ENCODE results near the gene ARHGAP22.

Gene ARHGAP22

DNA sequence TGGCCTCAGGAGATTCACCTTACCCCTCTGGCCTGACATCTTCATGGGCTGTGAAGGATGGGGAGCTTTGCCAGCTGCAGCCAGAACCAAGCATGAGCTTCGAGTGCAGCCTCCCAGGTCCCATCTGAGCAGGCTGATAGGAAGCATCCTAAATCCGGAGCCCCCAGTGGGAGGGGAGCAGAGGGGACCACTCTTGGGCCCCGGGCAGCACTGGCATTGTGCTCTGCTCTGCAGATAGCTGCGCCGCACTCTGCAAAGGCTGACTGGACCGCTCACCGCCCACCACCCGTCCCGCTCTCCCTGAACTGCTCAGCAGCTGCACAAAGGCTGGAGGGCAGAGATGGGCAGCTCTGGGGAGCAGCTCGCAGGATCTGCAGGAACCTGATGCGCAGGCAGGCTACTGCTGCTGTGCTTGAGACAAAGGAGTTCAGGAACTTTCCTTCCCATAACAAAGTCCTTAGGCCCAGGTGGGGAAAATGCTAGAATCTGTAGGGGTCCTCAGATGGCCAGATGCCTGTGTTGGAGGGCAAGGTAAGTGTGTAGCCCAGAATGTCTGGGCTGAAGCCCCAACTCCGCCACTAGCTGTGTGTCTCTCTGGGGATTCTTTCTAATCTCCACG lies 51.8 kb downstream of the ARHGAP22 start:
- DNase-seq (ENCODE audit: low spot score): no peak

DNA sequence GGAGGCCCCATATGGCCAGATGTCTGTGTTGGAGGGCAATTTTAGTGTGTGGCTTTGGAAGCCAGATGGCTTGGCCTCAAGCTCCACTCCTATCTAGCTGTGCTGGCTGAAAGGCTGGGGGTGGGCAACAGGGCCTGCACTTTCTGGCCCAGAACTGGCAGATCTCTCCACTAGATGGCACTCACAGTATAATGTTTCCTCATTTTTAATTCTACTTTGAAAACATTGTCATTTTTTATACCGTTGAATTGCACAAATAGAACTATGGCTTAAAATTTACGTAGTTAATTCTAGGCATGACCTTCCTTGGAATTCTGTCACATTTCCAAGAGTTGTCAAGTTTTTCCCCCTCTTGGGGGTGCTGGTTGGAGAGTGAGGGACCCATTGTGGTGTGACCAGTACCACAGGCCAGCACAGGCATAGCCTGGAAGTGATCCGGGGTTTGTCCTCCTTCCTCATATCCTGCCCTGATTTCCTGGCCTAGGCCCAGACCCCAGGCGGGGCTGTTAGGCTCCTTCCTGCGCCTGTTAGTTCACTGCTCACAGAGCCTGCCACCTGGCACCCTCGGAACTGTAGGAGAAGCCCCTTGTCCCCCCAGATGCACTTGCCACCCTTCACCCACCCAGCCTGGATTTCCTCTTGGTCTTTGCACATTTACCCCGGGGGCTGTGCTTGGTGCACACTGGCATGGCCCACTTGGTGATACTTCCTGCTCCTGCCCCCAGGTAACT lies 52.8 kb downstream of the ARHGAP22 start:
- DNase-seq (ENCODE audit: low spot score): peak; percentile 81

DNA sequence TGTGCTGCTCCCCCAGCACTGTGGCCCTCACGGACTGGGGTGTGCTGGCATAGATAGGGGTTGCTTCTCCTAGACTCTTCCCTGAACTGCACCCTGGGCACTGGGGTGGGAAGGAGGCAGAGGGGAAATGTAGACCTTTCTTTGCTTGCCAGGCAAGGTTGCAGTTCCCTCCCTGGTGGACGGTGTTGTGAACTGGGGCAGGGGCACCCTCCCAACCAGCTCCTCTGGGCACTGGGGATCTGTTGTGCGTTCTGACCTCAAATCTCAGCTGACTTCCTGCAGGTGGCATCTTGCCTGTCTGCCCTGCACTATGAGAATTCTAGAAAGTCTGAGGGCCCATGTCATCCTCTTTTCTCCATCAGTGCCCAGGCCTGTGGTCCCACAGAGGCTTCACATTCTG lies 53.9 kb downstream of the ARHGAP22 start:
- DNase-seq (ENCODE audit: low spot score): no peak

DNA sequence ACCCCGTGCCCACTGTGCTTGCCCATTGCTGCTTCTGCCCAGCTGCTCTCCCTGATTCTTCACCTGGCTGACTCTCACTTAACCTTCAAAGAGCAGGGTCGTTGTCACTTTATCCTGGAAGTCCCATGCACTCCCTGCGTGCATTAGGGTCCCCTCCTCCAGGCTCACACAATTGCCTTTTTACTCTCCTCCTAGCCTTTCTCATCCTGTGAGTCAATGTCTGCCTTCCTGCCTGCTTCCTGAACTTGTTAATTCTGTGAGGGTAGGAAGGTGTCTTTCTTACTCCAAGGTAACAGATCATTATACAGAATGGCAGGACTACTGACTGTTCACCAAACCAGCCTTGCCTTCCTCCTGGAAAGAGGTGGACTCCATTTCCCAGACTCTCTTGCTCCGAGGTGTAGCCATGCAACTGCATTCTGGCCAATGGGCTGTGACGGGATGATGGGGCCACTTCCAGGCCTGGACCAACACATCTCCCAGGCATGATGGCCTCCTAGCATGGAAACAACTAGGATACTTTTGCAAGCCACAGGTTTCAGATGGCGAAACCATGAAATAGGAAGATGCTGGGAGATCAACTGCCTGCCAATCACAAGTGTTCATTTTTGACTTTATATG lies 54.7 kb downstream of the ARHGAP22 start:
- DNase-seq (ENCODE audit: low spot score): no peak

DNA sequence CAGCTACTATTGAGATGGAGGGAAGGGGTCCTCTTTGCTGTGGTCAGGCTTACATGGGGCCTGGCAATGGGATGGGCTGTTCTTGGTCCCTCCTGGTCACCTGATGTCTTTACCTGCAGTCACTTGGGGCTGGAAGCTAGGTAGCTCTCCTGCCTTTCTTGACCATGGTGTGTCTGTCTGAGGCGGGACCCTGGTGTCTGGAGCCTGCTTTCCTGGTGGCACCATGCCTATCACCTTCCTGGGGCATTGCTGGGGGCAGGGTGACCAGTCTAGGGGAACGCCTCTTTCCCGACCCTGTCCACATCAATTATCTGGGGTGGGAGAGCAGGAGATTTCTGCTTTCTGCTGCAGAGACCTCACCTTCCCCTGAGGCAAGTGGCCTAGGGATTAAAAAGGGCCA lies 55.6 kb downstream of the ARHGAP22 start:
- DNase-seq (ENCODE audit: low spot score): no peak

DNA sequence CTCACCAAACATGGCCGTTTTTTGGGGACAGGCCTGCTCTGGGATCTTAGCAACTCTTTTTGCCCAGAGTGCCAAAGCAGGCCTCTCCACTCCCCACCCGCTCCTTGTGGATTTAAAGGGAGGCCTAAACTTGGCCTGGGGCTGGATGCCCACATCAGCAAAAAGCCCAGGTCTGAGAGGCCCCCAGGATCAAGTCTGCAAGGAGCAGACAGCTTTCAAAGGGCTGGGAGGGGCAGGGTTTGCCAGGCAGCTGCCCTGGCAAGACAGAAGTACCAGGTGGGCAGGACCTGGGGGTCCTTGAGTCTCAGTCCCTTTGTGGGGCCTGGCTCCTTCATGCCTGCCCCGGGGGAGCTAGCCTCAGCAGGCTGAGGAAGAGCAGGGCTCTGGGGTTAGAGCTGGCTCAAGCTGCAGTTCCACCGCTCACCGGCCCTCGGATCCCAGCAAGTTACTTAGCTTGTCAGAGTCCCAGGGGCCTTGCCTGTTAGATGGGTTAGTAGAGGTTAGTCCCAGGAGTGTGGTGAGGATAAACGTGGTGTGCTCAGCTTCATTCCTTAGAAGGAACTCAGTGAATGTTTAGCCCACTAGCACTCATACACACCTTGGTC lies 56.2 kb downstream of the ARHGAP22 start:
- DNase-seq (ENCODE audit: low spot score): no peak

DNA sequence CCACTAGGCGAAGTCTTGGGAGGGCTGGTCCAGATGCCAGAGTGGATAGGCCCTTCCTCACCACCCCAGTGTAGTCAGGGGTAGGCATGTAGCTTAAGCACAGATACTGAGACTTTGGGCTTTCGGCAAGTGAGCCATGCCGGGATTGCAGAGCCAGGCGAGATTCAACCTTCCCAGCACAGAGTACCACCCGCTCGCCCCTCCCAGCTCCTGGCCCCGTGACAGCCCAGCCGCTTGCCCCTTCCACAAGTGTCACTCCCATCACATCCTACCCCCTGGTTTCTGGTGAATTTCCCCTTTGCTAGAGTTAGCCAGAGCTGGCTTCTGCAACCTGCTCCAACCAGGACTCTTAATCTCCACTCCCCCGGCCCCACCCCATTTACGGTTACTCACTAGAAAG lies 56.9 kb downstream of the ARHGAP22 start:
- DNase-seq (ENCODE audit: low spot score): no peak

DNA sequence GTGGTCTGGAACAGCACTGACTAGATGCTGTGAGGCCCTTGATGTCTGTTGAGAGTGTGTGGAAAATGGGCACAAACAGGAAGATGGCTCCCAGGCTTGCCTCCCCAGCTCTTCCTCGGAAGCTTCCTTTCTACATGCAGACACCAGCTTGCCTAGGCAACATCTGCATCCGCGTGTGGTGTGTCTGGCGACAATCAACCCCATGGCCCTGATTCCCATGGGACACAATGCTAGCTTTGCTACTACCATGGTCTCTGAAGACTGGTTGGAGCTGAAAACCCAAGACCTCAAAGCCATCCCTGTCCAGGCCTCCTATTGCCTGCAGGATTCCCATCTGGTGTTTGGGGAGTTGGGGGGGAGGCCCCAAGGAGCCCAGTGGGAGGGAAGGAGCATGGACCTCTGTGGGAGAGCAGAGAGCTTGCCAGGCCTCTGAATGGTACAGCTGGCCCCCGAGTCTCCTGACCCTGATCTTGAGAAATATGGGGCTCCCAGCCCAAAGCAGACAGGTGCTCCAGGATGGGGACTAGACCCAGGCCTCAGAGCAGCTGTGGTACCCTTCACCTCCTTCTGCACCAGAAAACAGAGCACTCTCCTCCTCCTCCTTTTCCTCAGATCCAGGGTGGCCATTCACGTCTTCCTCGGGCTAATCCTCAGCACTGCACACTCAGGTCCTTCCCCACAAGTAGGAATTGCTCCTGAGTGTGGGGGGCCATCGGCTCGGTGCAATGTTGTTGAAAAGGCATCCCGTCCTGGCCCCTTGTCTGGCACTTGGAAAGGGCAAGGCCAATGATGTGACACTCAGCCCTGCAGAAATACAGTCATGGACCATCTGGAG lies 57.6 kb downstream of the ARHGAP22 start:
- no peak for DNase-seq (ENCODE audit: low spot score)

DNA sequence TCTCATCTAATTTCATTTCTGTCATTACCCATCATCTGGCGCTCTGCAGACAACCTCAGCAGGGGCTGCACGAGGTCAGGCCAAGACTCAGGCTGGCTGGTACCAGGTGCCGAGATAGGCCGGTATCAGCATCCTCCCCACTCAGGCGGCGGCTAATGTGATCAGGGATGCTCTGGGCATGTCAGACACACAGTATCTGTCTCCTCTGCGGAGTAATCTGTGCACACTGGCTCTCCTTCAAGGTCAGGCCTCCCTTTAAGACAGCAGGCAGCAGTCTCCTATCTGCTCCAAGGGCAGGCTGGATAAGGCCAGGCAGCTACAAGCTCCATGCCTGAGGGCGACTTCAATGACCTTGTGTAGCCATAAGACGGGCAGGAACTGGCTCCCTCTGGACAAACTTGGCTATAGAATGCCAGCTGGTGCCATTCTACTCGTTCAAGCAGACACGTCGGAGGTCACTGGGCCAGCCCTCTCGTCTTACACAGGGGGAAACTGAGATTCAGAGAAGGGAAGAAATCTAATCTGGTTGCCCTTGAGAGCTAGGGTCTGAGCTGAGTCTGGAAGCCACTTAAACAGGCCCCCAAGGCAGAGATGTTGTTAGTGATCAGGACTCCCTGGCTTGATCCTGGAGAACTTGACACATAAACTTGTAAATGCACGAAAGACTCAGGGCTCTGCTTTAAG lies 59.3 kb downstream of the ARHGAP22 start:
- no peak for DNase-seq (ENCODE audit: low spot score)

DNA sequence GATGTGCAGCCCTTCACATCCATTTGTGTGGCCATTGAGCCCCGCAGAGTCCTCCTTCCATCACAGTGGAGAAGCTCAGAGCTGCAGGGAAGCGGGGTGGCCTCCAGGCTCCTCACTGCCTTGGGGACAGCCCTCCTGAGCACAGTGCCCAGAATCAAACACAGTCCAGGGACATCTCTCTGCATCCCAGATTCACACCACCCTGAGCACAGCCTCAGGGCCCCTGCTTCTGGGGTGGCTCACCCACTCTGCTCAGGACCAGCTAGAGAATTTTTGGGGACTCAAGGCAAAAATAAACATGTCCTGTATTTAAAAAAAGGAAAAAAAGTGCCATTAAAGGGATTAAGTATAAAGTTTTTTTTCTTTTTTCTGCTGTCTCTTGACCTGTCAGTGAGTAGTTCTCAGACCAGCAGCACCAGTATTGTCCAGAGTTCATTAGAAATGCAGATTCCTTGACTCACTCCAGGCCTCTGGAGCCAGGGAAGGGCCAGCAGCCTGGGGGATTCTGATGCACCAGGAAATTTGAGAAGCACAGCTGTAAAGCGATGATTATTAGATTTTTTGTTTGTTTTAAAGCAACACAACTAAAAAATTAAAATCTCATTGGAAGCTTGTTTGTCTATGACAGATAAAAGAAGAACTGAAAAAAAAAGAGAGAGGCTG lies 61.6 kb downstream of the ARHGAP22 start:
- DNase-seq (ENCODE audit: low spot score): no peak

DNA sequence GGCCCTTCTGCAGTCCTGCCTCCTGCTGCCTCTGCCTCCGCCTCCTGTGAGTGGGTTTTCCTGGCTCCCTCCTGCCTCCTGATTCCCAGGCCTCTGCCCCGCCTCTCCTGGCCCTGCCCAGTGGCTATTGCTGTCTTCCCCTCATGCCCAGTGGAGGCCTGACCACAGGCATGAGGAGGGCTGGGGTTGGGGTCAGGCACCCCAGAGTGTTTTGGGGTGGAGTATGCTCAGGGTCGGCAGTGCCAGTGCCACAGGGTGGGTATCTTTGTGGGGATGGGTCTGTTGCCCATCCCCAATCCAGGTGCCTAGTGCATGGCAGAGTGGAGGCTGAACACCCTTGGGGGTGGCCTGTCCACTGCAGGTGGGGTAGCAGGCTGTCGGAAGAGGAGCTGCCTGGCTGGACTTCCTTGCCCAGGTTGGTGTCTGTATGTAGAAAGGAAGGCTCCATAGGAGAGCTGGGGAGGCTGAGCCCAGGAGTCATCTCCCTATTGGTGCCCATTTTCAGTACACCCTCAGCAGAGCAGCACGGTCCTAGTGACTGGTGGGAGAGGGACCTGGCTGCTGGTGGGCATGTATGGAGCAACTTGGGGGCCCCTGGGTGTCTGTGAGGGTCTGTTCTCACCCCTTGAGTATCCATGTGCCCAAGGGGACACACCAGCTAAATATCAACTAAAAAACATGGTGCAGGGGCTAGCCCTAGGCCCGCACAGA lies 62.2 kb downstream of the ARHGAP22 start:
- no peak for DNase-seq (ENCODE audit: low spot score)

DNA sequence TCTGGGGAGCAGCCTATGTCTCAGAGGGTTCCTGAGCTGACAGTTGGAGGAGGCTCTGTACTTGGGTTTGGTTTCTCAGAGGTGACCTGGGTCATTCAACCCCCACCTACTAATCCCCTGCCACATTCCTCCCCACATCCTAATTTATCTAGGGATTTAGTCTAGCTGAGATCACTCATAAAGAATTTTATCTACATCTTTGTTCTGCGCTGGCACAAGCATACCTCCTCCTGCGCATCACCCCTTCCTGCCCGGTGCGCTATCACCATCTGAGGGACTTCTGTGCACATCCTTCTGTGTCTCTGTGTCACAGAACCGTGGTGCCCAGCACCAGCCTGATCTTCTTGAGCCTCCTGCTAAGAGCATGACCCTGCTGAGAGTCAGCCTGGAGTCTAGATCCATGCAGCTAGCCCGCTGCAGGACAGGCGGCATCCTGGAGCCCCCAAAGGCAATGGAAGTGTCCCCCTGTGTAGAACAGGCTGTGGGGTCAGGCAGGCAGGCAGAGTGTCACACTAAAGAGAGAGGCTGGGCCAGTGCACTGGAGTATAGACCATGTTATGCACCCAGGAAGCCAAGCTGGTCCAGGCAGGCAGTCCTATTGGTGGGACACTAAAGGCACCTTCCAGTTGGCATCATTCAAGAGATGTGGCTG lies 63.6 kb downstream of the ARHGAP22 start:
- no peak for DNase-seq (ENCODE audit: low spot score)

DNA sequence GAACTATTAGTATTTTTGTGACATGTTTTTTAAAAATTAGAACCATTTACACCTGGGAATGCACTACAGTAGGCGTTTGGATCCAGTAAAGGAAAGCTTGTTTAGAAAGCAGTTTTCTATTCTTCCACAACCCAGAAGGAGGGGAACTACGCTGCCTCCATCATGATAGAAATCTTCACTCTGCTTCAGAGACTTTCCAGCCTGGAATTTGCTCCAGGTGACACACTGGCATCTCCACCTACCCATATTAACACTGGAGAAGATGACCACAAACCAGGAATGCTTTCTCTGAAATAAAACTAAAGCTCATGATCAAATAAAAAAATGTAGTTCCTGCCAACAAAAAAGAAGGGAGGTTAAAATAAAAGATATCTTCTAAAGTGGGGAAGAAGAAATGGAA lies 66.3 kb downstream of the ARHGAP22 start:
- DNase-seq (ENCODE audit: low spot score): no peak

DNA sequence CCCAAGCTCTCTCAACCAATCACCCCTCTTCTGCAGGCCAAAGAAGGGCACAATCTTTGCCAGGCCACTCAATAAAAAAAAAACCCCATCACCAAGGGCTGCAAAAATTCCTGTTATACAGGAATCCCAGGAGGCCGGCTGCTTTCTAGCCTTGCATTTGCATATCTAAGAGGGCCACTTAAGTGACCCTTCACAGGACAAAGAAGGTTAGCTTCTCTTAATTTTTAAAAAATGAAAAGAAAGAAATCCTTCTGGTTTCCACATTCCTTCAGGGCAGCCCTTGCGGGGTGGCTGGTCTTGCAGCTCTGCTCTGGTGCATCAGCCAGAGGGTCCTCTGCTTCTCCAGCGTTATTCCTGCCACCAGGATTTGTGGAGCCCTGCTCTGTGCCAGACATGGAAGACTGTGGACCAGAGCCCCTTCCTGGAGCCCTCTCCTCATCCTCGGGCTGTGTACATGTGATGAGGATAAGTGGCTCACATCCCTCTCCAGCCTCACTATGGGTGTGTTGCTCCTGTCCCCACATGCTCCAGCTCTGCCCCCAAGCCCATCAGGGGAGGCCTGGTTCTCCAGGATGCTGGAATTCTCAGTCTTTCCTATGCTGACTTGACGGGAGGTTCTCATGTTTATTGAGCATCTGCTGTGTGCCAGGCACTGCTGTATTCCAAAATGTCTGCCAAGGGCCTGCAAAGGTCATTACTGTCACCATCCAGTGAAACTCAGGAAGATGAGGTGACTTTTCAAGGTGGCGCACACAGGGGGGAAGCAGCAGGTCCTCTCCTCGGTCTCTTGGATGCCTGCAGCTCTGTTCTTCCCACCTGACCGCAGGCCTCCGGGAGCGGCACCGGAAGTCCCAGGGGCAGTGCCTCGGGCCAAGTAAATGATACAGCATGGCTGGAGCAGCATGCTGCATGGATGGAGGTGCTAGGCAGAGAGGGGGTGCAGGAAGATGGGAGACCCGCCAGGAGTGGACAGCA lies 67.7 kb downstream of the ARHGAP22 start:
- DNase-seq (ENCODE audit: low spot score): no peak

DNA sequence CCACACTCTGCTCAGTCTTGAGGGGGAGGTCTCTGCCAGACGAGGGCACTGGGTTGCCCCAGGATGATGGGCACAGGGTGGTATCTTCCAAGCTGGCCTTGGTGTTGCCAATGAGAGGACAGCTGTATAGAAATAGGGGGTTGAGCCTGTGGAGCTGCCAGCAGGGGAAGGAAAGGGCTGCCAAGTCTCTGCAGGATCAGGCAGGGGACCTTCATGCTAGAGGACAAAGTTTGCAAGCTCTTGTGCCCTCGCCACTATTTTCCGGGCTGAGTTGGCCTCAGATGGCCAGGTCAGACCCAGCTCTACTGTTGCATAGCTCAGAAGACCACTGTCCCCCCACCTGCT lies 68.7 kb downstream of the ARHGAP22 start:
- DNase-seq (ENCODE audit: low spot score): no peak

DNA sequence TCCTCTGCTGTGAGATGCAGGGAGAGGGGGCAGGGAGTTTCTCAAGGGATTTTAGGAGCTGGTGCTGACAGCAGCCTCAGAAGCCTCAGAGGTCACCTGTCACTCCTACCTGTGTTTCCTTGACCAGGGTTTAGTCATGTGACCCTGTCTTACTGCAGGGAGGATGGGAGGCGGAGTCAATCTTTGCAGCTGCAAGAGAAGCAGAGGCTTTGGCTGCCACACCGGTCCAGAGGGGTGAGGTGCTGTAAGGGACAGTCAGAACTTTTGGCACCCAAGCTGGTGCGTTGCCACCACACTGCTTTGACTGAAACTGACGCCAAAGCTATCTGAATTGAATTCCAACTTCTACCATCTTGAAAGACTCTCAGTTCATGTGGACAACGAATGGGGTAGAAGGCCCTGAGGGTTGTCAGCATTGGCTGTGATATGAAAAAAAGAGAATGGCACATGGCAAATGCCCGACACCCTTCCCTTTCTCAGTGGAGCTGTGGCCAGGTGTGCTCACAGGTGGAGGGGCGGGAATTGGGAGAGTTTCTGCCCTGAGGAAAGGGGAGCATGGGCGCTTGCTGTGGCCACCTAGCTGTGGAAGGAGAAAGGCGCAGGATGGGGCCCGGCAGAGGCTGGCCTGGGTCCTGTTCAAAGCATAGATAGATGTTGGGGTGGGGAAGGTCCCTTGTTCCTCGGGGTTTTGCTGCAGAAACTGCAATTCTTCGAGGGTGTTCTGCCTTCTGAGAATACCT lies 69.3 kb downstream of the ARHGAP22 start:
- DNase-seq (ENCODE audit: low spot score): no peak

DNA sequence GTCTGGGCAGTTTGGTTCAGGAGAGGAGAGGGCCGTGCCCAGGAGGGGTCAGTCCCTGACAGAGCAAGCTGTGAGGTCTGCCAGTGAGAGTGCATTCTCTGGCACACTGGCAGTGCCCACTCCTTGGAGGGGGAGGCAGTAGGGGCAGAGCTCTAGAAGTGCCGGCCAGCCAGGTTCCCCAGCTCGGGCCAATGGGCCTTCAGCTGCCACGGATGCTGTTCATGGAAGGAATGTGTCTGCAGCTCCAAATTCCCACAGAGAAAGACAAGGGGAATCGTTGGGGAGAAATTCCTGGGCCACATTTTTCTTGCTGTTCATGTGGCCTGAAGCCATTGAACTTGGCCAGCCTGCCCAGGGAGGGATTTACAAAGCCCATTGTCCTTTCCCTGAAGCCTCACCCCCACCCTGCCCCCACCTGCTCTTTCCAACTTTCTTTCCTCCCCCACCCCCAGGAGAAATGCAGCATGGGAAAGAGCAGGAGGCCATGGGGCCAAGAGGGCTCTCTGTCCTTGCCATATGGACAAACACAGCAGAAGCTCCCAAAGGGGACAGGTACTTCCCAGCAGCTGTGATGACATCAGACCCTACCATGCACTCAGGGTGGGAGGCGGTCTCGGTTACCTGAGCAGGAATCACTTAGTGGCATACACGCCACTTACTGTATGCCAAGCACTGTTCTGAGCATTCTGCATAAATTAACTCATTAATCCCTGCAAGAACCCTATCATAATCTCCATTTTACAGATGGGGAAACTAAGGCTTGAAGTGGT lies 70.7 kb downstream of the ARHGAP22 start:
- peak; percentile 67 for DNase-seq (ENCODE audit: low spot score)
